SK-N-SH treated with all-trans-retinoic acid at 6 μM for 48 hours (cell line): ENCODE results near the gene CMTM7.

ENCODE experiments used
- CREB5 ChIP-seq: fragments of 250-450 bp; sonication (Bioruptor Pico); IDR thresholded peaks from 2 replicates; pipeline ENCODE4 v1.5.1; 2020; ENCODE audit warnings: low read depth, mild to moderate bottlenecking, moderate library complexity
- CSDC2 ChIP-seq: fragments of 250-450 bp; sonication (Bioruptor Pico); IDR thresholded peaks from 2 replicates; pipeline ENCODE4 v1.5.0; 2020; ENCODE audit warnings: mild to moderate bottlenecking, moderate library complexity
- OSR1 ChIP-seq: fragments of 250-450 bp; sonication (Bioruptor Pico); IDR thresholded peaks from 2 replicates; pipeline ENCODE4 v1.8.0; 2022; ENCODE audit warnings: moderate library complexity, mild to moderate bottlenecking, inconsistent platforms
- PATZ1 ChIP-seq: fragments of 250-450 bp; sonication (Bioruptor Pico); IDR thresholded peaks from 2 replicates; pipeline ENCODE4 v1.8.0; 2020; ENCODE audit warnings: mild to moderate bottlenecking, moderate library complexity, borderline replicate concordance
- RARB ChIP-seq: fragments of 250-450 bp; sonication (Bioruptor Pico); IDR thresholded peaks from 2 replicates; pipeline ENCODE4 v1.8.0; 2021; ENCODE audit warnings: mild to moderate bottlenecking, moderate library complexity
- SNAI2 ChIP-seq: fragments of 250-450 bp; sonication (Bioruptor Pico); IDR thresholded peaks from 2 replicates; pipeline ENCODE4 v1.5.0; 2020; ENCODE audit warnings: mild to moderate bottlenecking, moderate library complexity
- TCF4 ChIP-seq: fragments of 250-450 bp; sonication (Bioruptor Pico); IDR thresholded peaks from 2 replicates; pipeline ENCODE4 v1.8.0; 2021; ENCODE audit warnings: mild to moderate bottlenecking, moderate library complexity, borderline replicate concordance
- TSHZ2 ChIP-seq: fragments of 250-450 bp; sonication (Bioruptor Pico); IDR thresholded peaks from 2 replicates; pipeline ENCODE4 v1.5.0; 2020; ENCODE audit warnings: mild to moderate bottlenecking, moderate library complexity
- ZFP3 ChIP-seq: fragments of 250-450 bp; sonication (Bioruptor Pico); IDR thresholded peaks from 2 replicates; pipeline ENCODE4 v1.5.0; 2020; ENCODE audit warnings: mild to moderate bottlenecking, moderate library complexity
- ZFP30 ChIP-seq: fragments of 450-650 bp; formaldehyde crosslinking; IDR thresholded peaks from 2 replicates; pipeline ENCODE4 v1.5.0; 2022; ENCODE audit warnings: mild to moderate bottlenecking, moderate library complexity

- TF ChIP-seq TSHZ2: no peak
- no peak for TF ChIP-seq ZFP30 (CRISPR knock-in tag)
- no peak for TF ChIP-seq PATZ1 (CRISPR knock-in tag)
- TF ChIP-seq CREB5: no peak
- TF ChIP-seq SNAI2 (CRISPR knock-in tag): no peak
- TF ChIP-seq TCF4 (CRISPR knock-in tag): no peak
- TF ChIP-seq RARB: no peak
- no peak for TF ChIP-seq OSR1 (CRISPR knock-in tag)
- TF ChIP-seq CSDC2 (CRISPR knock-in tag): no peak
- no peak for TF ChIP-seq ZFP3 (CRISPR knock-in tag)
Measured at GRCh38 chr3:32502118-32502945, 110.7 kb downstream of the CMTM7 start, which contains the start of gene CMTM6.
